ENCODE data around the gene ADAMTS12.
"Not testable (repeated sequence)": the region's sequence is repeated elsewhere in the genome, so short reads cannot be mapped to it uniquely, and the experiment has no call there.

ADAMTS12 gene

GRCh38 chr5:33903118-33903517 is 11.3 kb upstream of the ADAMTS12 start:
- no peak for DNase-seq (ENCODE audit: low read depth in 2 of 2)

DNA sequence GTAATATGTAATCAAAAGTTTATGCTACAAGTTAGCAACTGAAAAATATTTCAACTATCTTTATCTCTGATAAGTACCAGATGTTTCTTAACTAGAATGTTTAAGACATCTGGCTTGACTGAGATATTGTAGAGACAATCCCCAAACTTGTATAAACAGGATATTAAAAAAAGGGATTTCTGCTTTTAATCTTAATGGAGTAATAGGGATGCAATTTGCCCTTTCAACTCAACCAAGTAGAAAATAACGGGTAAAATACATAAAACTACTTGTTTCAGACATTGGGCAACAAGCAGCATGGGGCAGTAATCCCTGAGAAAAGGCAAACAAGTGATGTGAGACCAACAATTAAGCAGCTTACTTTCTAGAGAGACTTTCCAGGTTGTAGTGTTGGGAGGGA is 9.4 kb upstream of the ADAMTS12 start:
- peak; percentile 68 to 71 for DNase-seq (ENCODE audit: low read depth in 2 of 2)

DNA sequence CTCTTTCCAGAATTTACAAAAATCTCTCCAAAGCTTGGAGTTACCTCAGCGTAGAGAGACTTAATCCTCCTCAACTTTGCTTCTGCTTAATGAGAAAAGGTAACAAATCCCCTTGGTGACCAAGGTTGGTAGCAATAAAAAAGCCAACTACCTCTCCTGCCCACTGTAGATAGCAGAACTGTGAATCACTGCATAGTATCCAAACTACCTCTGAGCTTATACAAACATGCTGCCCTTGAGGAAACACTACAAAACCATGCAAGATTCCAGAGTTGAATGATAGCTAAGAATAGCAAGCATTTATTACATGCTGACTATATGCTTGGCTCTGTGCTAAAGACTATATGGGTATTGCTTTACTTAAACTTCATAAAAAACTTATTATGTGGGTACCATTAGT is 2.8 kb upstream of the ADAMTS12 start:
- DNase-seq (ENCODE audit: low read depth in 2 of 2) = peak; percentile 29 to 31

DNA sequence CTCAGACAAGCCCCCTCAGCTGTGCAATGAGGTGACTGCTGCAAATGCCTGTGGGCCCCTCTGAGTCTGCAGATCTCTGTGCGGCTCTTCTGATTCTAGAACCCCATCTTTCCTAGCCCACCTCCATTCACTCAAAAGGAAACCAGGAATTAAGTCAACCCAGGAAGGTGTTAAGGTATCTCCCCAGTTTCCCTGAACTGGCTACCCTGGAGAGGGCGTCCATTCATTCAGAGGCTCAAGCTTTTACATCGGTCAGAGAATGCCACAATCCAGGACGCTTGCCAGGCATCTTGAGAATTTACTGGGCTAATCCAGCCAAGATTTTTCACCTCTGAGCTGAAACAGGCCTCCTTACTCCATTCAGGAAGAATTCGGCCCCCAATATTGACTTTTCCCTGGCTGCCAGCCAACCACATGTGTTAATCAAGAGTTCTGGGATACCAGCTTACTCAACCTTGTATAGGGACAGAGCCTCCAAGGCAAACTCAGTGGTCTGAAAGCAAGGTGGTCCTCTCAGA is 889 bp upstream of the ADAMTS12 start:
- peak; percentile 95 for DNase-seq (ENCODE audit: low read depth in 2 of 2)

DNA sequence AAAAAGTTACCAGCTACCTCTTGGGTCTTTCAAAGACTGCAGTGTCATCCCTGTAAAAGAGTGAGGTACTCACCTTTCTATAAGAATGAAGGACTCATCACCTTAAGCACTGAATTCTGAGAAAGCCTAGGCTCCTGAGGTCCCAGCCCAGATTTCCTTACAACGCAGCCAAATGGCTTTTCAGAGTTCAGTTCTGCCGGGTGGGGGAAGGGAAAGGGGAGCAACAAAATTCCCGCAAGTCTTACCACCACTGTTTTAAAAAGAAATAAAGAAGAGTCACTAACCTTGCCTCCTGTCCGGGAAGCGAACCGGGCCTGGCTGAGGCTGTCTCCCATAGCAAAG is 373 bp downstream of the ADAMTS12 start:
- no peak for DNase-seq (ENCODE audit: low read depth in 2 of 2)

DNA sequence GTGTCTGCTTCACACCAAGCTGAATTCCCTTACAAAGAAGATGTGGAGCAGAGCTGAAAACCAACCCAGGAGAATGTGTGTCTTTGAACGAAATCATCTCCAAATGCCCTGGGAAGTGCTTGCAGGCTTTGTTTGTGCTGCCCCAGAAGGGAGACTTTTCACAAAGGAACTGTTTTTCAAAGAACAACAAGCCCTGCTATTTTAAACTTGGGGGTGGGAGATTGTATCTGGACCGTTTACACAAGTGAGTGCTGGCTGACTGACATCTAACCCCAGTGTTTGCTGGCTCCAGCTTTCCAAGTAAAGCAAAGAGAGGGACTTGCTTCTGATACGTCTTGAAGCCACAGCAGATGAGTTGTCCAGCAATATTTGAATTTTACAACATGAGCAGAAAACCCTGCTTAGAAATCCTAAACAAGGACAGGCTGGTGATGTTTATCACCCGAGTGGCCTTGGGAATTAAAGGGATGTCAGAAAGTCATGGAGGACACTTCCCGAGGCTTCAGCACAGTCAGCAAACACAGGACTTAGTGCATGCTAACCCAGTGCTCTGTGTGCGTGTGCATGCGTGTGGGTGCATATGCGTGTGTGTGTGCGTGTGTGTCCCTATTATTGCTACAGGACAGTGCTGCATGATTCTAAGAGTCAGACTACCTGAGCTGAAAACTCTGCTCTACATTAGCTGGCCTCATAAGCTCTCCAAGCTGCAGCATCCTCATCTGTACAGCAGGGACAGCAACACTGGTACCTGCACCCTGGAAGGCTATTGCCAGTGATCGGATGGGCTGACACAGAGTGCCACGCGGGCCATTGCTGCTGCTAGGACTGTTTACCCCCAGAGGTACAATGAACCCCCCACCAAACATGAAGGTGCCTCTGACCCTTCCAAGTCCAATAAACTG is 1.4 kb downstream of the ADAMTS12 start:
- no peak for DNase-seq (ENCODE audit: low read depth in 2 of 2)

DNA sequence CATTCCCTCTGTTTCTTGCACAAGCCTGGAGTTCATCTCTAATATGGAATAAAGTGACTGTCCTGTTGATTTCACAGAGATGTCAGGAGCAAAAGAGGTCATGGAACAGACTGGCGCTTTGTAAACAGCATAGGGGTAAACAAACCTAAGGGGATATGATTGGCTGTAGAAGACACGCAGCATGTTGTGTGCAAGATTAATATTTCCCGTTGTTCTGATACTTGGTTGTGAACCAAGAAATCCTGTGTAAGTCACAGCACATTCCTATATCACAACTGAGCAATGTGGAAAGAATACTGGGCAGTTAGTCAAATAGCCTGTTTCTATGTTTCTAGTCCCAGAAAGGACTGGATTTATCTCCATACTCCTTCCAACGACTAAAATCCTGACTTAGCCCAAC is 3.2 kb downstream of the ADAMTS12 start:
- peak; percentile 28 to 34 for DNase-seq (ENCODE audit: low read depth in 2 of 2)

- DNase-seq (ENCODE audit: low read depth in 2 of 2) = no peak
These were observed 4.5 kb downstream of the ADAMTS12 start for GRCh38 chr5:33887268-33887667.

DNA sequence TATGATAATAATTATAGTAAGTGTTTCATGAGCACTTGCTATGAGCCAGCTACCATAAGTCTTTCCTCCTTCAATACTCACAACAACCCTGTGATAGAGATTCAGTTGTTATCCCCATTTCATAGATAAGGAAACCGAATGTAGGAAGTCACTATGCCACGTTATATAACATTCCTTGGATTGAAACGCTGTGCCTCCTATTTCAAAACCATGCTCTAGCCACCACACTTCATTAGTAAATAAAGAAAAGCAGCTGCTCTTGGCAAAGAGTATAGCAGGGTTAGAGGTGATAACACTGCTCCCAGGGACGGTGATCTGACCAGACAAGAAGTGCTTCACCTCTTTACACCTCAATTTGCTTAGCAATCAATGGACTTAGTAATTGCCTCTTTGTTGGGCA is 5.5 kb downstream of the ADAMTS12 start:
- DNase-seq (ENCODE audit: low read depth in 2 of 2) = no peak

- no peak for DNase-seq (ENCODE audit: low read depth in 2 of 2)
These were observed 6.1 kb downstream of the ADAMTS12 start for GRCh38 chr5:33885679-33886078.

GRCh38 chr5:33883482-33883881 is 8.3 kb downstream of the ADAMTS12 start:
- no peak for DNase-seq (ENCODE audit: low read depth in 2 of 2)

- DNase-seq (ENCODE audit: low read depth in 2 of 2) = no peak
These were observed 11.5 kb downstream of the ADAMTS12 start for GRCh38 chr5:33880319-33880718.

GRCh38 chr5:33877449-33877848 is 14.3 kb downstream of the ADAMTS12 start:
- no peak for DNase-seq (ENCODE audit: low read depth in 2 of 2)

DNA sequence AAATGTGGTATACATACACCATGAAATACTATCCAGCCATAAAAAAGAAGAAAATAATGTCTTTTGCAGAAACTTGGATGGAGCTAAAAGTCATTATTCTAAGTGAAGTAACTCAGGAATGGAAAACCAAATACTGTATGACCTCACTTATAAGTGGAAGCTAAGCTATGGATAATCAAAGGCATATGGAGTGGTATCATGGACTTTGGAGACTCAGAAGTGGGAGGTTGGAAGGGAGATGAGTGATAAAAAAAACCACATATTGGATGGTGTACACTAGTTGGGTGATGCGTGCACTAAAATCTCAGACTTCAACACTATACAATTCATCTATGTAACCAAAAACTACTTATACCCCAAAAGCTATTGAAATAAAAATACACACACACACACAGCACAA is 24.5 kb downstream of the ADAMTS12 start:
- DNase-seq (ENCODE audit: low read depth in 2 of 2) = peak; percentile 65 to 68

DNA sequence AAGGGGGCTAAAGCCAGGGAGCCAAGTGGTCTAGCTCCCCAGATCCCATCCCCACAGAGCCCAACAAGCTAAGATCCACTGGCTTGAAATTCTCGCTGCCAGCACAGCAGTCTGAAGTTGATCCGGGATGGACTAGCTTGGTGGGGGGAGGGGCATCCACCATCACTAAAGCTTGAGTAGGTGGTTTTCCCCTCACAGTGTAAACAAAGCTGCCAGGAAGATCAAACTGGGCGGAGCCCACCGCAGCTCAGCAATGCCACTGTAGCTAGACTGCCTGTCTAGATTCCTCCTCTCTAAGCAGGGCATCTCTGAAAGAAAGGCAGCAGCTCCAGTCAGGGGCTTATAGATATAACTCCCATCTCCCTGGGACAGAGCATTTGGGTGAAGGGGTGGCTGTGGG is 32.6 kb downstream of the ADAMTS12 start:
- not testable (repeated sequence) for DNase-seq (ENCODE audit: low read depth in 2 of 2)

GRCh38 chr5:33857037-33857436 is 34.8 kb downstream of the ADAMTS12 start:
- DNase-seq (ENCODE audit: low read depth in 2 of 2) = no peak

GRCh38 chr5:33855396-33855795 is 36.4 kb downstream of the ADAMTS12 start:
- no peak for DNase-seq (ENCODE audit: low read depth in 2 of 2)

DNA sequence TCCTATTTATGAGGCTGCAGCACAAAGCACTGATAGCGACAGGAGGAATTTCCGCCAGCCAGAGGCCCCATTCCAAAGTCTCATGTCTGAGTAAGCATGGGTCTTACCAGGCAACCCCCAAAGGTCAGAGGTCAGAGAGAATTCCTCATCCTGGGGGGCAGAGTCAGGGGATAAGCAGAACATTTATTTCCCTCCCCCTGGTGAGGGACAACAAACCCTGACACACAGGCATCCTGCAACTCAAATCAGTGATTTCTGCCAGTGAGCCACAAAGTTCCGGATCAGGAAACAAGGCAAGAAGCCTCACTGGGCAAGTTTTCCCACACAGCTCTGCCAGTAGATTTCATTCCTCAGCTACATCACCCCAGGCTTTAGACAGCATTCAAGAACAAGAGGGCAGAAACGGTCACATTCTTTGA is 37.0 kb downstream of the ADAMTS12 start:
- DNase-seq (ENCODE audit: low read depth in 2 of 2) = no peak

- DNase-seq (ENCODE audit: low read depth in 2 of 2) = no peak
These were observed 39.0 kb downstream of the ADAMTS12 start for GRCh38 chr5:33852837-33853236.

DNA sequence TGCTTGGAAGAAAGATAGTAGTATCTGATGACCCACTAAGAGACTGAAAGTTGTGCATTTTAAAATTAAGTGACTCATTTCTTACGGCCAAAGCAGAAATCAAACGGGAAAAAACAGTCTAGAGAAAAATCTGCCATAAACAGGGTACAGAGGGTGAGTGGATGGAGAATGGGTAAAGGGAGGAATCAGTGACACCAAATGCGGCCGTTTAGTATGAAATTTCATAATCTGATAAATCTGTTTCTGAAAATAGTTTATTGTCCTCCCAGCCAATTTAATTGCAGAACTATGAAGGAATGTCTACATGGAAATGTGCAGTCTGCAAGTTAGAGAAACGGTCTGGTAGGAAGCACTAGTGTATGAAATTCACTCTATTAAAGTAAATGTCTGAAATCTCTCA is 39.5 kb downstream of the ADAMTS12 start:
- no peak for DNase-seq (ENCODE audit: low read depth in 2 of 2)

- DNase-seq (ENCODE audit: low read depth in 2 of 2) = no peak
These were observed 41.6 kb downstream of the ADAMTS12 start for GRCh38 chr5:33850100-33850594.

- no peak for DNase-seq (ENCODE audit: low read depth in 2 of 2)
These were observed 43.2 kb downstream of the ADAMTS12 start for GRCh38 chr5:33848554-33848953.

- DNase-seq (ENCODE audit: low read depth in 2 of 2) = no peak
These were observed 44.9 kb downstream of the ADAMTS12 start for GRCh38 chr5:33846851-33847250.
